Measurements from ENCODE around the gene FOS. TPM values are rescaled to one million over a fixed set of nuclear protein-coding genes. Genes with fewer than 3 reads are reported as not detected.
"Not testable (repeated sequence)": the region's sequence is repeated elsewhere in the genome, so short reads cannot be mapped to it uniquely, and the experiment has no call there.

Gene FOS
- total RNA-seq, 1 donor from 2014 or later, result 598 TPM

- Mint-ChIP-seq H3K4me1 (ENCODE audit: unreplicated experiment) (peaks cover 30% of the 10 kb centered on the region), H3K27ac (ENCODE audit: unreplicated experiment) (peak overlapping the region; percentile 68), H3K36me3 (ENCODE audit: unreplicated experiment) (peaks cover 22% of the 10 kb centered on the region), H3K27me3 (ENCODE audit: unreplicated experiment) (no peaks in the 10 kb centered on the region), H3K4me3 (ENCODE audit: unreplicated experiment) (peak overlapping the region; percentile 92), H3K9me3 (ENCODE audit: unreplicated experiment) (no peaks in the 10 kb centered on the region)
- no peak for DNase-seq (ENCODE audit: extremely low spot score, unreplicated experiment)
- no peak for TF ChIP-seq CTCF (IDR thresholded peaks at IDR 0.05)
These were observed 1.7 kb downstream of the FOS start for GRCh38 chr14:75280291-75280830.

- H3K27ac Mint-ChIP-seq (ENCODE audit: unreplicated experiment), result peak overlapping the region; percentile 60
- peaks cover 30% of the 10 kb centered on the region for H3K4me1 Mint-ChIP-seq (ENCODE audit: unreplicated experiment)
- H3K4me3 Mint-ChIP-seq (ENCODE audit: unreplicated experiment), result peak overlapping the region; percentile 92
- H3K27me3 Mint-ChIP-seq (ENCODE audit: unreplicated experiment), result peaks cover 5% of the 10 kb centered on the region
- no peaks in the 10 kb centered on the region for H3K9me3 Mint-ChIP-seq (ENCODE audit: unreplicated experiment)
- DNase-seq (ENCODE audit: extremely low spot score, unreplicated experiment), result no peak
- no peak for TF ChIP-seq CTCF (IDR thresholded peaks at IDR 0.05)
- H3K36me3 Mint-ChIP-seq (ENCODE audit: unreplicated experiment), result peaks cover 22% of the 10 kb centered on the region
These were observed 2.4 kb downstream of the FOS start for GRCh38 chr14:75280831-75281653.

GRCh38 chr14:75281654-75282019 lies 3.0 kb downstream of the FOS start:
- peaks cover 29% of the 10 kb centered on the region for H3K4me1 Mint-ChIP-seq (ENCODE audit: unreplicated experiment)
- TF ChIP-seq CTCF (IDR thresholded peaks at IDR 0.05), result no peak
- no peaks in the 10 kb centered on the region for H3K9me3 Mint-ChIP-seq (ENCODE audit: unreplicated experiment)
- peak overlapping the region; percentile 19 for H3K27ac Mint-ChIP-seq (ENCODE audit: unreplicated experiment)
- peak overlapping the region; percentile 92 for H3K4me3 Mint-ChIP-seq (ENCODE audit: unreplicated experiment)
- DNase-seq (ENCODE audit: extremely low spot score, unreplicated experiment), result no peak
- H3K36me3 Mint-ChIP-seq (ENCODE audit: unreplicated experiment), result peaks cover 22% of the 10 kb centered on the region
- peaks cover 9% of the 10 kb centered on the region for H3K27me3 Mint-ChIP-seq (ENCODE audit: unreplicated experiment)

GRCh38 chr14:75282170-75282554 lies 3.5 kb downstream of the FOS start:
- TF ChIP-seq CTCF (IDR thresholded peaks at IDR 0.05), result no peak
- Mint-ChIP-seq H3K4me3 (ENCODE audit: unreplicated experiment) (peak overlapping the region; percentile 36), H3K9me3 (ENCODE audit: unreplicated experiment) (no peaks in the 10 kb centered on the region), H3K36me3 (ENCODE audit: unreplicated experiment) (peaks cover 22% of the 10 kb centered on the region), H3K27me3 (ENCODE audit: unreplicated experiment) (peaks cover 12% of the 10 kb centered on the region), H3K4me1 (ENCODE audit: unreplicated experiment) (peaks cover 26% of the 10 kb centered on the region), H3K27ac (ENCODE audit: unreplicated experiment) (peak overlapping the region; percentile 28)
- DNase-seq (ENCODE audit: extremely low spot score, unreplicated experiment), result no peak

- Mint-ChIP-seq H3K27me3 (ENCODE audit: unreplicated experiment) (peaks cover 16% of the 10 kb centered on the region), H3K4me3 (ENCODE audit: unreplicated experiment) (peak overlapping the region; percentile 36), H3K36me3 (ENCODE audit: unreplicated experiment) (peaks cover 22% of the 10 kb centered on the region), H3K4me1 (ENCODE audit: unreplicated experiment) (peaks cover 25% of the 10 kb centered on the region), H3K27ac (ENCODE audit: unreplicated experiment) (peak overlapping the region; percentile 28)
- not testable (repeated sequence) for DNase-seq (ENCODE audit: extremely low spot score, unreplicated experiment); H3K9me3 Mint-ChIP-seq (ENCODE audit: unreplicated experiment)
These were observed 4.0 kb downstream of the FOS start for GRCh38 chr14:75282555-75283161.
